K562 (cell line): ENCODE data around the gene ESPN. TPM values are rescaled to one million over a fixed set of nuclear protein-coding genes. Genes with fewer than 3 reads are reported as not detected.

Source experiments
- DPF2 ChIP-seq: fragments of 450-650 bp; IDR thresholded peaks from 2 replicates; pipeline ENCODE4 v1.6.1; 2016
- EGR1 ChIP-seq: fragments of 450-650 bp; conservative IDR thresholded peaks from 2 replicates; pipeline ENCODE4 v1.6.1; 2017; ENCODE audit warnings: mild to moderate bottlenecking
- FIP1L1 ChIP-seq: fragments of 200-400 bp; formaldehyde crosslinking; IDR thresholded peaks from 2 replicates; pipeline ENCODE4 v1.6.1; 2018; ENCODE audit warnings: mild to moderate bottlenecking, low read depth, low read length; ENCODE audit not compliant: poor library complexity, severe bottlenecking
- GTF2E2 ChIP-seq: fragments of 200-800 bp; sonication (Bioruptor generic); IDR thresholded peaks from 2 replicates; pipeline ENCODE4 v1.6.1; 2016; ENCODE audit warnings: missing genetic modification characterization, missing compliant biosample characterization
- HNRNPL ChIP-seq: fragments of 200-400 bp; formaldehyde crosslinking; IDR thresholded peaks from 2 replicates; pipeline ENCODE4 v1.6.1; 2017; ENCODE audit warnings: low read depth, mild to moderate bottlenecking, low read length
- JUN ChIP-seq, 2 experiments: sonication (generic) in 1 of 2; formaldehyde crosslinking in 1 of 2; IDR thresholded peaks; 2 replicates each; pipeline versions ENCODE4 v1.6.1 to v1.8.0; 2012 to 2022; ENCODE audit warnings: borderline replicate concordance in 2 of 2, mild to moderate bottlenecking in 2 of 2, improper control_type of control experiment in 1 of 2, low read depth in 1 of 2, low read length in 1 of 2, missing genetic modification reagents in 1 of 2
- NFE2 ChIP-seq: IDR thresholded peaks from 2 replicates; pipeline ENCODE4 v1.6.1; 2014; ENCODE audit warnings: antibody characterized with exemption, low read depth
- PHB2 ChIP-seq: fragments of 450-650 bp; IDR thresholded peaks from 2 replicates; pipeline ENCODE4 v1.6.1; 2017; ENCODE audit warnings: low read depth
- PHTF2 ChIP-seq: fragments of 250-450 bp; sonication (Bioruptor Pico); IDR thresholded peaks from 2 replicates; pipeline ENCODE4 v1.5.0; 2021; ENCODE audit warnings: mild to moderate bottlenecking
- SETDB1 ChIP-seq: IDR thresholded peaks from one replicate; pipeline ENCODE4 v1.6.1; 2012; ENCODE audit warnings: low read length, control low read depth, inconsistent platforms
- SMARCC2 ChIP-seq: fragments of 450-650 bp; IDR thresholded peaks from 2 replicates; pipeline ENCODE4 v1.6.1; 2017; ENCODE audit warnings: antibody characterized with exemption, moderate library complexity, mild to moderate bottlenecking, low read depth
- SOX6 ChIP-seq: fragments of 450-650 bp; IDR thresholded peaks from 2 replicates; pipeline ENCODE4 v1.6.1; 2014; ENCODE audit warnings: mild to moderate bottlenecking
- ZNF253 ChIP-seq: fragments of 250-450 bp; sonication (Bioruptor Pico); conservative IDR thresholded peaks from 2 replicates; pipeline ENCODE4 v1.6.1; 2021; ENCODE audit warnings: mild to moderate bottlenecking
- ZNF398 ChIP-seq: fragments of 250-450 bp; sonication (Bioruptor Pico); IDR thresholded peaks from 2 replicates; pipeline ENCODE4 v1.8.0; 2021; ENCODE audit warnings: moderate library complexity, mild to moderate bottlenecking, inconsistent platforms
- polyA plus RNA-seq, 8 experiments: library from polyadenylated mRNA; depleted of rRNA in 4 of 8; stranded (reverse) in 5 of 8; unstranded in 3 of 8; fragments of >200 nt; fragmentation: Nextera tagmentation in 2 of 8; fragmentation: Illumina TruSeq in 1 of 8; extraction: Ambion mirVana in 2 of 8; extraction: Trizol in 1 of 8; gene quantifications; 2 replicates each; pipeline versions ENCODE4 v1.2.1 to v1.2.3, GENCODE V29; 2011 to 2014; ENCODE audit warnings: inconsistent platforms in 1 of 8, missing spikeins in 1 of 8
- total RNA-seq, 7 experiments: library from RNA; depleted of rRNA in 6 of 7; stranded (reverse); fragments of >200 nt in 6 of 7; fragmentation: Illumina TruSeq in 2 of 7; extraction: Trizol in 2 of 7; gene quantifications; 2 replicates each; pipeline versions ENCODE4 v1.2.1 to v1.2.3, GENCODE V29; 2011 to 2021; ENCODE audit warnings: low replicate concordance in 1 of 7
- TF ChIP-seq, protein P1 (sequence below), 3 experiments: fragments of 200-800 bp in 1 of 3; fragments of 250-450 bp in 1 of 3; fragments of 450-650 bp in 1 of 3; sonication (Bioruptor Pico) in 1 of 3; sonication (Bioruptor generic) in 1 of 3; formaldehyde crosslinking in 1 of 3; IDR thresholded peaks; 2 replicates each; pipeline versions ENCODE4 v1.6.1 to v1.8.0; 2016 to 2022; ENCODE audit warnings: mild to moderate bottlenecking in 2 of 3, missing genetic modification characterization in 2 of 3, missing compliant biosample characterization in 1 of 3, moderate library complexity in 1 of 3
- TF ChIP-seq, protein P2 (sequence below): fragments of 250-450 bp; sonication (Bioruptor Pico); IDR thresholded peaks from 2 replicates; pipeline ENCODE4 v1.4.0; 2020; ENCODE audit warnings: mild to moderate bottlenecking, moderate library complexity

Gene ESPN
- total and polyA plus RNA-seq, 9 of the 15 experiments (the other 6 are each of a cell fraction or from before 2014, with no cell fraction given) = 0.07 to 1.2 (median 0.45) TPM; not detected in 3

GRCh38 chr1:6440198-6441126, 15.9 kb downstream of the ESPN start (continued):
- TF ChIP-seq SMARCC2 (no peak), HNRNPL (0 out of 2 replicates have a peak, but pooled peaks have one; percentile 22), NFE2 (peak; percentile 60), GTF2E2 (no peak), DPF2 (no peak; the same call in 1 of the 2 replicates), JUN (IDR thresholded peaks at IDR 0.05; ENCODE audit: borderline replicate concordance, low read depth, low read length) (no peak), JUN (CRISPR knock-in tag; IDR thresholded peaks at IDR 0.05; ENCODE audit: borderline replicate concordance) (no peak), SETDB1 (no peak), PHB2 (no peak), SOX6 (no peak), ZNF398 (CRISPR knock-in tag) (no peak), PHTF2 (CRISPR knock-in tag) (no peak), ZNF253 (CRISPR knock-in tag) (no peak), FIP1L1 (no peak), EGR1 (peak; percentile 62)
- TF ChIP-seq, protein P1, sequence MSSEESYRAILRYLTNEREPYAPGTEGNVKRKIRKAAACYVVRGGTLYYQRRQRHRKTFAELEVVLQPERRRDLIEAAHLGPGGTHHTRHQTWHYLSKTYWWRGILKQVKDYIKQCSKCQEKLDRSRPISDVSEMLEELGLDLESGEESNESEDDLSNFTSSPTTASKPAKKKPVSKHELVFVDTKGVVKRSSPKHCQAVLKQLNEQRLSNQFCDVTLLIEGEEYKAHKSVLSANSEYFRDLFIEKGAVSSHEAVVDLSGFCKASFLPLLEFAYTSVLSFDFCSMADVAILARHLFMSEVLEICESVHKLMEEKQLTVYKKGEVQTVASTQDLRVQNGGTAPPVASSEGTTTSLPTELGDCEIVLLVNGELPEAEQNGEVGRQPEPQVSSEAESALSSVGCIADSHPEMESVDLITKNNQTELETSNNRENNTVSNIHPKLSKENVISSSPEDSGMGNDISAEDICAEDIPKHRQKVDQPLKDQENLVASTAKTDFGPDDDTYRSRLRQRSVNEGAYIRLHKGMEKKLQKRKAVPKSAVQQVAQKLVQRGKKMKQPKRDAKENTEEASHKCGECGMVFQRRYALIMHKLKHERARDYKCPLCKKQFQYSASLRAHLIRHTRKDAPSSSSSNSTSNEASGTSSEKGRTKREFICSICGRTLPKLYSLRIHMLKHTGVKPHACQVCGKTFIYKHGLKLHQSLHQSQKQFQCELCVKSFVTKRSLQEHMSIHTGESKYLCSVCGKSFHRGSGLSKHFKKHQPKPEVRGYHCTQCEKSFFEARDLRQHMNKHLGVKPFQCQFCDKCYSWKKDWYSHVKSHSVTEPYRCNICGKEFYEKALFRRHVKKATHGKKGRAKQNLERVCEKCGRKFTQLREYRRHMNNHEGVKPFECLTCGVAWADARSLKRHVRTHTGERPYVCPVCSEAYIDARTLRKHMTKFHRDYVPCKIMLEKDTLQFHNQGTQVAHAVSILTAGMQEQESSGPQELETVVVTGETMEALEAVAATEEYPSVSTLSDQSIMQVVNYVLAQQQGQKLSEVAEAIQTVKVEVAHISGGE (CRISPR knock-in tag; IDR thresholded peaks at IDR 0.05) = no peak
- TF ChIP-seq, protein P2, sequence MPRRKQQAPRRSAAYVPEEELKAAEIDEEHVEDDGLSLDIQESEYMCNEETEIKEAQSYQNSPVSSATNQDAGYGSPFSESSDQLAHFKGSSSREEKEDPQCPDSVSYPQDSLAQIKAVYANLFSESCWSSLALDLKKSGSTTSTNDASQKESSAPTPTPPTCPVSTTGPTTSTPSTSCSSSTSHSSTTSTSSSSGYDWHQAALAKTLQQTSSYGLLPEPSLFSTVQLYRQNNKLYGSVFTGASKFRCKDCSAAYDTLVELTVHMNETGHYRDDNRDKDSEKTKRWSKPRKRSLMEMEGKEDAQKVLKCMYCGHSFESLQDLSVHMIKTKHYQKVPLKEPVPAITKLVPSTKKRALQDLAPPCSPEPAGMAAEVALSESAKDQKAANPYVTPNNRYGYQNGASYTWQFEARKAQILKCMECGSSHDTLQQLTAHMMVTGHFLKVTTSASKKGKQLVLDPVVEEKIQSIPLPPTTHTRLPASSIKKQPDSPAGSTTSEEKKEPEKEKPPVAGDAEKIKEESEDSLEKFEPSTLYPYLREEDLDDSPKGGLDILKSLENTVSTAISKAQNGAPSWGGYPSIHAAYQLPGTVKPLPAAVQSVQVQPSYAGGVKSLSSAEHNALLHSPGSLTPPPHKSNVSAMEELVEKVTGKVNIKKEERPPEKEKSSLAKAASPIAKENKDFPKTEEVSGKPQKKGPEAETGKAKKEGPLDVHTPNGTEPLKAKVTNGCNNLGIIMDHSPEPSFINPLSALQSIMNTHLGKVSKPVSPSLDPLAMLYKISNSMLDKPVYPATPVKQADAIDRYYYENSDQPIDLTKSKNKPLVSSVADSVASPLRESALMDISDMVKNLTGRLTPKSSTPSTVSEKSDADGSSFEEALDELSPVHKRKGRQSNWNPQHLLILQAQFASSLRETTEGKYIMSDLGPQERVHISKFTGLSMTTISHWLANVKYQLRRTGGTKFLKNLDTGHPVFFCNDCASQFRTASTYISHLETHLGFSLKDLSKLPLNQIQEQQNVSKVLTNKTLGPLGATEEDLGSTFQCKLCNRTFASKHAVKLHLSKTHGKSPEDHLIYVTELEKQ (CRISPR knock-in tag) = no peak
